Stomach (tissue), 9 donors: Measurements from ENCODE around the gene ALOX5AP. TPM values are rescaled to one million over a fixed set of nuclear protein-coding genes. Genes with fewer than 3 reads are reported as not detected.

Source experiments
- DNase-seq, 2 donors: peaks; one replicate each; pipeline versions ENCODE4 v3.0.0 to v3.0.0-alpha.2; 2013 to 2019
- H3K27ac ChIP-seq, 5 donors: fragments of 200-600 bp in 4 of 5; sonication (generic) in 4 of 5; one replicate each; pipeline ENCODE4 v1.5.1; 2013 to 2019; ENCODE audit warnings: mild to moderate bottlenecking in 1 of 5, moderate library complexity in 1 of 5
- H3K27me3 ChIP-seq, 3 donors: fragments of 200-600 bp; sonication (generic); one replicate each; pipeline ENCODE4 v1.5.1; 2017 to 2019; ENCODE audit warnings: mixed run types in 1 of 3
- H3K36me3 ChIP-seq, 4 donors: fragments of 200-600 bp; sonication (generic); 1 replicate in 3 of 4; 2 replicates in 1 of 4; pipeline ENCODE4 v1.5.1; 2016 to 2019
- H3K4me1 ChIP-seq, 4 donors: fragments of 200-600 bp; sonication (generic); one replicate each; pipeline ENCODE4 v1.5.1; 2016 to 2019
- H3K4me3 ChIP-seq, 4 donors: fragments of 200-600 bp; sonication (generic) in 3 of 4; one replicate each; pipeline ENCODE4 v1.5.1; 2016 to 2019; ENCODE audit warnings: mild to moderate bottlenecking in 1 of 4
- H3K9me3 ChIP-seq, 4 donors: fragments of 200-600 bp; sonication (generic); one replicate each; pipeline ENCODE4 v1.5.1; 2016 to 2019
- CTCF ChIP-seq, 7 experiments: fragments of 450-650 bp in 4 of 7; fragments of 200-600 bp in 3 of 7; sonication (generic) in 3 of 7; IDR thresholded peaks; one replicate each; pipeline ENCODE4 v1.5.1; 2016 to 2019; ENCODE audit warnings: antibody characterized with exemption in 7 of 7, control low read depth in 2 of 7, mild to moderate bottlenecking in 1 of 7
- EP300 ChIP-seq: sonication (generic); formaldehyde crosslinking; IDR thresholded peaks from one replicate; pipeline ENCODE4 v1.6.1; 2017; ENCODE audit warnings: antibody characterized with exemption
- POLR2A ChIP-seq, 4 donors: fragments of 450-650 bp; IDR thresholded peaks; one replicate each; pipeline ENCODE4 v1.6.1; 2016; ENCODE audit warnings: antibody characterized with exemption in 4 of 4, control low read depth in 2 of 4, mild to moderate bottlenecking in 1 of 4, moderate library complexity in 1 of 4
- POLR2AphosphoS5 ChIP-seq, 3 donors: sonication (generic); formaldehyde crosslinking; IDR thresholded peaks; one replicate each; pipeline ENCODE4 v1.6.1; 2016; ENCODE audit warnings: antibody characterized with exemption in 3 of 3
- WGBS, 5 donors: extraction: QIAGEN DNeasy Blood & Tissue Kit in 3 of 5; methylation state at CpG; one replicate each; pipeline versions ENCODE4 v1.1.5 to v1.1.7; 2013 to 2018; 5-methylcytosine and 5-hydroxymethylcytosine counted together
- intact Hi-C: fragments of 100-400 bp; cut with DNase I; formaldehyde crosslinking; loops from one replicate; pipeline ENCODE4 v1.15.1; 2023; ENCODE audit warnings: low total_unique reads
- polyA plus RNA-seq, 3 donors: library from polyadenylated mRNA; stranded (reverse); fragments of 200-250 nt; gene quantifications; one replicate each; pipeline ENCODE4 v1.2.3, GENCODE V29; 2013
- total RNA-seq, 5 donors: library from RNA; depleted of rRNA; stranded (reverse); fragments of >200 nt; gene quantifications; one replicate each; pipeline versions ENCODE4 v1.1.0 to v1.2.3, GENCODE V29; 2014 to 2016
- donor health status: healthy with polysubstance abuse.
- donor health status: Bipolar disorder and iron deficiency.
- donor health status: healthy.

Gene ALOX5AP
- total and polyA plus RNA-seq, 8 donors: 1.3 to 36.4 (median 7.7) TPM

GRCh38 chr13:30702006-30702405 lies 33.3 kb upstream of the ALOX5AP start:
- Histone ChIP-seq H3K27me3 (no peaks in the 10 kb centered on the region), H3K27ac (no peak overlapping the region), H3K36me3 (no peaks in the 10 kb centered on the region), H3K4me3 (no peak overlapping the region), H3K4me1 (peaks cover 0 to 14% (median 2%) of the 10 kb centered on the region in 4 donors), H3K9me3 (no peaks in the 10 kb centered on the region)
- TF ChIP-seq EP300: no peak
- TF ChIP-seq CTCF (IDR thresholded peaks at IDR 0.05): no peak
- no peak for TF ChIP-seq POLR2AphosphoS5 (IDR thresholded peaks at IDR 0.05)
- TF ChIP-seq POLR2A (IDR thresholded peaks at IDR 0.05): no peak
- 85 to 96% (median 90%) methylated on average over 4 of the region's 4 CpGs for WGBS, 5 donors
- intact Hi-C loops: no loop called here
- no peak for DNase-seq

- Histone ChIP-seq H3K27ac (no peak overlapping the region), H3K27me3 (no peaks in the 10 kb centered on the region), H3K9me3 (no peaks in the 10 kb centered on the region), H3K4me1 (no peaks in the 10 kb centered on the region), H3K4me3 (no peak overlapping the region), H3K36me3 (no peaks in the 10 kb centered on the region)
- WGBS, 5 donors: 59 to 79% (median 74%) methylated on average over 6 of the region's 6 CpGs
- TF ChIP-seq CTCF (IDR thresholded peaks at IDR 0.05): no peak
- TF ChIP-seq EP300: no peak
- intact Hi-C loops: no loop called here
- DNase-seq: no peak
Measured at GRCh38 chr13:30704596-30704995, 30.7 kb upstream of the ALOX5AP start.

GRCh38 chr13:30705680-30706079 lies 29.7 kb upstream of the ALOX5AP start:
- 69 to 88% (median 87%) methylated on average over 4 of the region's 4 CpGs for WGBS, 5 donors
- H3K27me3 ChIP-seq: no peaks in the 10 kb centered on the region
- H3K9me3 ChIP-seq: no peaks in the 10 kb centered on the region
- H3K4me1 ChIP-seq: no peaks in the 10 kb centered on the region
- no peak for DNase-seq
- no peak overlapping the region for H3K27ac ChIP-seq
- H3K36me3 ChIP-seq: no peaks in the 10 kb centered on the region
- no peak overlapping the region for H3K4me3 ChIP-seq
- intact Hi-C loops: no loop called here
- TF ChIP-seq POLR2AphosphoS5 (IDR thresholded peaks at IDR 0.05) (no peak), EP300 (no peak), CTCF (IDR thresholded peaks at IDR 0.05) (no peak), POLR2A (IDR thresholded peaks at IDR 0.05) (no peak)

- Histone ChIP-seq H3K27me3 (no peaks in the 10 kb centered on the region), H3K27ac (no peak overlapping the region), H3K9me3 (no peaks in the 10 kb centered on the region), H3K4me1 (no peaks in the 10 kb centered on the region), H3K4me3 (no peak overlapping the region), H3K36me3 (no peaks in the 10 kb centered on the region)
- intact Hi-C loops: no loop called here
- no peak for DNase-seq
- 25 to 38% (median 27%) methylated on average over 3 of the region's 3 CpGs for WGBS, 5 donors
- TF ChIP-seq CTCF (IDR thresholded peaks at IDR 0.05) (no peak), POLR2A (IDR thresholded peaks at IDR 0.05) (no peak), EP300 (no peak), POLR2AphosphoS5 (IDR thresholded peaks at IDR 0.05) (no peak)
Measured at GRCh38 chr13:30708541-30708940, 26.8 kb upstream of the ALOX5AP start.
